LNCaP clone FGC (cell line): ENCODE measurements around the gene CD302.
"Not testable (repeated sequence)": the region's sequence is repeated elsewhere in the genome, so short reads cannot be mapped to it uniquely, and the experiment has no call there.

Source experiments
- DNase-seq: peaks from one replicate; pipeline ENCODE4 v3.0.0-alpha.2; 2011; ENCODE audit warnings: low read depth
- H3K4me3 ChIP-seq: 2 replicates; pipeline ENCODE4 v1.5.1; 2011; ENCODE audit warnings: mild to moderate bottlenecking, low read depth, low read length, control low read depth
- CTCF ChIP-seq: IDR thresholded peaks from 2 replicates; pipeline ENCODE4 v1.5.1; 2012; ENCODE audit warnings: mild to moderate bottlenecking; ENCODE audit not compliant: control insufficient read depth, insufficient read depth; ENCODE audit errors: extremely low read depth

Gene CD302

GRCh38 chr2:159786938-159787337, 11.1 kb downstream of the CD302 start:
- no peak for TF ChIP-seq CTCF
- no peak overlapping the region for H3K4me3 ChIP-seq
- no peak for DNase-seq

- DNase-seq: no peak
- H3K4me3 ChIP-seq: no peak overlapping the region
- TF ChIP-seq CTCF: no peak
These were observed 12.8 kb downstream of the CD302 start for GRCh38 chr2:159785195-159785594.

GRCh38 chr2:159784744-159785143, 13.3 kb downstream of the CD302 start:
- not testable (repeated sequence) for DNase-seq

GRCh38 chr2:159783556-159783955, 14.5 kb downstream of the CD302 start:
- DNase-seq: no peak
- no peak for TF ChIP-seq CTCF
- no peak overlapping the region for H3K4me3 ChIP-seq

More at GRCh38 chr2:159784744-159785143, 13.3 kb downstream of the CD302 start:
- H3K4me3 ChIP-seq: not testable (repeated sequence)

GRCh38 chr2:159776321-159776720, 21.7 kb downstream of the CD302 start:
- H3K4me3 ChIP-seq: no peak overlapping the region
- DNase-seq: no peak
- no peak for TF ChIP-seq CTCF

DNA sequence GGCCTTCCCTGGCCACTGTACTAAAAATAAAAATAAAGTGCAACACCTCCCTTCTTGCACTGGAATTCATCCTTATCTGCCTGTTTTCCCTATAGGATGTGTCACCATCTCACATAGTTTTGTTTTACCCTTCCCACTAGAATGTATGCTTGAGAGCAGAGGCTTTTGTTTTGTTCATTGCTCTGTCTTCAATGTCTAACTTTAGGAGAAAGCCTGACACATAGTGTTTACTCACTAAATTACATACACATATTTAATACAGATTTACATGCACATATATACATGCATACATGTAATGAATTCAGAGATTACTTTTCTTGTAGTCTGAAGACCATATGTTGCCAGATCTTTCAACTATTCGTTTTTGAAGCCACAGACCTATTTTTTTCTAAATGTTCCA, 23.0 kb downstream of the CD302 start:
- DNase-seq: no peak
- no peak overlapping the region for H3K4me3 ChIP-seq
- TF ChIP-seq CTCF: no peak

- no peak for TF ChIP-seq CTCF
These were observed 23.5 kb downstream of the CD302 start for GRCh38 chr2:159774370-159774990.

More at GRCh38 chr2:159774370-159774990, 23.5 kb downstream of the CD302 start:
- DNase-seq: no peak
- no peak overlapping the region for H3K4me3 ChIP-seq
